GM18526 (cell line): ENCODE measurements around the gene GOLGA6L2.

Source experiments
- POLR2A ChIP-seq: IDR thresholded peaks from 3 replicates; pipeline ENCODE4 v1.6.1; 2011; ENCODE audit not compliant: insufficient read length; ENCODE audit errors: extremely low read depth

The GOLGA6L2 gene

GRCh38 chr15:23437146-23437545 lies 9.9 kb downstream of the GOLGA6L2 start:
- TF ChIP-seq POLR2A = no peak

DNA sequence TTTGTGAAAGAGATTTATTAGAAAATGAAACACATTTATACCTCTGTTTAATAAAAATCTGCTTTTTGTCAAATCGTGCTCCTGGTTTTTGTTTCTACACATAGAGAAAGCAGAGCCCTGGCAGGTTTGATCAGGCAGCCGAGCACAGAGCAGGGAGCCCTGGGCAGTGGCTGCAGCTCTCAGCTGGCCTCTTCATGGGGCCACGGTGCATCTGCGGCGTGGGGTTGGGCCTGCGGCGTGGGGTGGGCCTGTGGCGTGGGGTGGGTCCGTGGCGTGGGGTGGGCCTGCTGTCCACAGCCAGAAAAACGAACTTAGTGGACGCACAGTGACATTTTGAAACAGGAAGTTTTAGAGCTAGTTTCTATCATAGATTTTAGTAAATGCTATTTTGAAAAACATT lies 10.6 kb downstream of the GOLGA6L2 start:
- no peak for TF ChIP-seq POLR2A

DNA sequence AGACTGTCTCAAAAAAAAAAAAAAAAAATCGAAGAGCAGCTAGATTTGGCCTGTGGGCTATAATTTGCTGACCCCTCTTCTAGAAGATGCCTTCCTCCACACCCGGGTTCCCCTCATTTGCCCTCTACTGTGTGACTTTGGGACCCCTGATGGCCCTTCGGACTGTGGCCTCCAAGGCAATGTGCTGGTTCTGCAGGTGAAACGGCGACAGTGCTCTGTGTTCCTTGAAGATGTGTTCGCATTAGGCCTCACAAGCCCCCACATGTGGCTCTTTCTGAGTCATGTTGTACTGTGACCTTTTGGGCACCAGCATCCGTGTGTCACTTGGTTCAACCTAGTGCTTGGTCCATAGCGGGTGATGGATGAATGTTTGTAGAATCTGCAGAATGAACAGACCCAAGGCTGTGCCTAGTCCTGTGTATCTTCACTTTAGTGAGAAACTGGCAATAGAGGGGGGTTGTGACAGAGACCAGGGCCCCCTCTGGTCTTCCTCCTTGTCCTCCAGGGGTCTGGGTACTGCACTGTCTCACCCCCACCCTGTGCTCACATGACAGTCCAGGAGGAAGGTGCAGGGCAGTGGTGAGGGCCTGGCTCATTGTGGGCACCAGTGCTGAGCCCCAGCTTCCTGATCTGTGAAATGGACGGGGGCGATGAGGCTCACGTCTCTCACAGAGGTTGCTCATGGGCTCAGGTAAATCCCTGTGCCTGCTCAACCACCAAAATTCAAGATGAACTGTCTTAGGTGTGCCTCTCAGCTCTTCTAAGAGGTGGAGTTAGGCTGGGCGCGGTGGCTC lies 22.7 kb downstream of the GOLGA6L2 start:
- no peak for TF ChIP-seq POLR2A

DNA sequence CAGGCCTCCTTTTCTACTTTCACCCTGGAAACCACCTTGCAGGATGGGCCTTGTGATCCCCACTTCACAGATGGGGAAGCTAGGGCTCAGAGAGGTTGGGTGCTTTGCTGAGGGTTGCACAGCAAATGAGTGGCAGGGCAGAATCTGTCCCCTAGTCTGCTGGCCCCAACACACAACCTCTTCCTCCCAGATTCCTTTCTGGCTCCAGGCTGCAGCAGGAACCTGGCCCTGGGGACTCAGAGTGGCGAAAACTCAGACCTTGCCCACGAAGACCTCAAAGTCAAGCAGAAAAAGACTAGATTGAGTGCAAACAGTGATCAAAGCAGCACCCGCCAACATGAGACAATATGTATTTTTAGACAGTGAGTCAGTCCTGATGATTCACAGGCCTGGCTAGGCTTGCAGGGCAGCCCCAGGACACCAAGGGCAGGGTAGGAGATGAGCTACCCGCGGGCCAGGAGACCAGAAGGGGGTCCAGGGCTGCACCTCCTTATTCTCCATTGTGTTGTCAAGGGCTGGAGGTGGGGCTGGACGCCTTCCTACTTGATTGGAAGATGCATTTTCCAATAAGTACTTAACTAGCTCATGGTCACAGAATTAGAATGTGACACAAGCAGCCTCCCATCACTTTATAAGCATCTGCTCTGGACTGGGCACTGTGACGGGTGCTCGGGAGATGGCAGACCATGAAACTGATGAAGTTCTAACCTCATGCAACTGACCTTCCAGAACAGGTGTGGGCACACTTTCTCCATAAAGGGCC lies 23.9 kb downstream of the GOLGA6L2 start:
- TF ChIP-seq POLR2A = no peak

- no peak for TF ChIP-seq POLR2A
These were observed 24.7 kb downstream of the GOLGA6L2 start for GRCh38 chr15:23422099-23422945.

GRCh38 chr15:23420806-23421575 lies 26.1 kb downstream of the GOLGA6L2 start:
- TF ChIP-seq POLR2A = no peak

DNA sequence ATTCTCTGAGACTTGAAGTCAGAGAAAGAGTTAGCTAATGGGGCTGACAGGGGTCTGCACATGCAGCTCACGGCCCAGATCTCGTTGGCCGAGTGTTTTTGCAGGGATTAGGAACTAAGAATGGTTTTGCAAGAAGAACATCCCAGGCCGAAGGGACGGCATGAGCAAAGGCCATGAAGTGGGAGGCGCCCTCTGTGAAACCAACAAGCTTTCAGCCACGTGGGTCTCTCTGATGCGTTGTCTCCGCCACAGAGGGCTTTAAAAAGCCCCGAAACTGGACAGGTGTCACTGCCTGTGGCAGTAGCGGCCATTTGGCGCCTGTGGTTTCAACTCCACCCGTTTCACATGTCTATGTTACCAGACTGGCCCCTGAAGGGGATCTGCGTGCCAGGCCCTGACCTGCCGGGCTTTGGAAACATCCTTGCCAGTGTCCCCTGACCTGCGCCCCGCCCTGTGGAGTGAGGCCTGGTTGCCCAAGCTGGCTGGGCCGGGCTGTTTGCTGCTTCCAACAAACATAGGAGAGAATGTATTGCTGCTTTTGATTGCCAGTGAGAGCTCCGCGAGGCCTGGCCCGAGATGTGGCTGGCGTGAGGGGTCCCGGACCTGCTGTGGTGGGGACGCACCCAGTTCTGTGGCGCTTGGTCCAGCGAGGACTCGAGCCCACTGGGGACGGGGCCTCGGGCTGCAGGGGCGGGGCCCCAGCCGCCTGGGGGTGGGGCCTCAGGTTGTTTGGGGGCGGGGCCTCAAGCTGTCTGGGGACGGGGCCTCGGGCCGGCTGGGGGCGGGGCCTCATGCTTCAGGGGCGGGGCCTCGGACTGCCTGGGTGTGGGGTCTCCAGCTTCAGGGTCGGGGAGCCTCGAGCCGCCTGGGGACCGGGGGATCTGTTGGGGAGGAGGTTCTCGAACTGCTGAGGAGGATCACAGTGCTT lies 30.4 kb downstream of the GOLGA6L2 start:
- no peak for TF ChIP-seq POLR2A

DNA sequence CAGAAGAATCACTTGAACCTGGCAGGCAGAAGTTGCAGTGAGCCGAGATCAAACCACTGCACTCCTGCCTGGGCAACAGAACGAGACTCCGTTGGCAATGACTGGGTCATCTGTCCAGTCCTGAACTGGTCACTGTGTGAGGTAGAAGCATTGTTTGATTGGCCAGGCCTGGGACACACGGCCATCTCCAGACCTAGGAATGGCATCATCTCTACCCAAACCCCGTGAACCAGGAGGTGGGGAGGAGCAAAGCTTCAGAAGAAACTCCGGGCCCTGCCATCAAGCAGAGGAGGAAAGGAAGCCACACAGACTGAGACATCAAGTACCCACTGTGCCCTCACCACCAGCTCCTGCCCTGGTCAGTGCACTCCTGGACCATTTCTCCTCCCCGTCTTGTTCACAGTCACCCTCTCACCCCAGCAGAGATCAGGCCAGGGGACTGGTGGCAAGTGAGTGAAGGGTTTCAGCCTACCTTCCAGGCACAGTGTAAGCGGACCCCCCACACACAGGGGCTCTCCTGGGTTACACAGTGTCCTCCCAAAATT lies 31.6 kb downstream of the GOLGA6L2 start:
- no peak for TF ChIP-seq POLR2A

- no peak for TF ChIP-seq POLR2A
These were observed 35.2 kb downstream of the GOLGA6L2 start for GRCh38 chr15:23411841-23412240.

DNA sequence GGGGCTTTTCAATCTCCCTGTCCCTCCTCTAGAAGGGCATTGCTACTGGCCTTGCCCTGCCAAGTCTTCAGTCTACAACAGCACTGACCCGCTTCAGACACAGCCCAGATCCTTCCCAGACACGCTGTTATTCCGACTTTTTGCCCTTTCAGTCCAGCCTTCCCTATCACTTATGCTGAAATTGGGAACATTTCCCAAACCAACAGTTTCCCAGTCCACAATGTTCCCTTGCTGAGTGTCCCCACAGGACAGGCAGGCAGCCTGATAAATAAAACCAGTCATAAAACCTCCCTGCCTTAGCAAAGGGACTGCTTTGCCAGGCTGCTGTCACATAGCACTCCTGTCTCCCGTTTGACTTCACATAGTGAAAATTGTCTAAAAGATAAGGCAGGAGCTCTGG lies 43.5 kb downstream of the GOLGA6L2 start:
- TF ChIP-seq POLR2A = no peak

DNA sequence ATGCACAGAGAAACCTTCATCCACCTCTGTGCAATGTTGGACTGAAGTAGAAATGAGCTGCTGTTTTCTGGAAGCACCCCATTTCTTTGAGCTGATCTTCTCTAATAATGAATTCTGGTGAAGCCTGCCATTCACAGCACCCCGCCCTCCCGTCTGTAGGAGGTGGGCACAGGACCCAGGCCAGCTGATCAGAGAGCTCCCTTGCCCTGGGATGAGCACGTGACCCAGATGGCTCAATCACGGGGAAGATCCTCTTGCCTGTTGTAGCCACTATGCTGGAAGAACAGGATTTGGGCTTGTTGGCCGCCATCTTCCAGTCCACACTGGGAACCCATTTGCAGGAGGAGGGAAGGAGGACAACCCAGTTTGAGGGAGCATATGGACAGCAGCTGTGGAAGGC lies 44.5 kb downstream of the GOLGA6L2 start:
- TF ChIP-seq POLR2A = no peak

- no peak for TF ChIP-seq POLR2A
These were observed 44.9 kb downstream of the GOLGA6L2 start for GRCh38 chr15:23402140-23402539.

GRCh38 chr15:23401627-23402026 lies 45.4 kb downstream of the GOLGA6L2 start:
- TF ChIP-seq POLR2A = no peak

GRCh38 chr15:23397779-23398178 lies 49.3 kb downstream of the GOLGA6L2 start:
- no peak for TF ChIP-seq POLR2A

GRCh38 chr15:23395832-23396231 lies 51.2 kb downstream of the GOLGA6L2 start:
- TF ChIP-seq POLR2A = no peak
